H1 (cell line): Measurements from ENCODE around the gene DAPL1. TPM values are rescaled to one million over a fixed set of nuclear protein-coding genes. Genes with fewer than 3 reads are reported as not detected.

Experiments
- CTCF ChIA-PET: fragments of 300-600 bp; sonication (Branson Sonifier 250); formaldehyde crosslinking; loops from one replicate; lab custom pipeline; 2021; ENCODE audit not compliant: partially characterized antibody; lab: Charles Lee
- POLR2A ChIA-PET: fragments of 300-600 bp; sonication (Branson Sonifier 250); formaldehyde crosslinking; loops from one replicate; lab custom pipeline; 2021; ENCODE audit warnings: inconsistent platforms; ENCODE audit not compliant: partially characterized antibody; lab: Charles Lee
- DNase-seq, 2 experiments: peaks; one replicate each; pipeline versions ENCODE4 v3.0.0 to v3.0.0-alpha.2; 2010 to 2022; ENCODE audit warnings: low spot score in 2 of 2, low read depth in 1 of 2, mixed read lengths in 1 of 2
- FAIRE-seq: peaks from 2 replicates; lab custom pipeline; 2011; peaks lifted over from hg19 to GRCh38; lab: Jason Lieb, UNC
- H2AFZ ChIP-seq: 2 replicates; pipeline ENCODE4 v1.8.1; 2012; ENCODE audit warnings: low read length, inconsistent platforms
- H2AK5ac ChIP-seq: 2 replicates; pipeline ENCODE4 v1.6.1; 2013; ENCODE audit warnings: low read depth, low read length
- H2BK120ac ChIP-seq: replicated peaks from 2 replicates; pipeline ENCODE3; 2013; ENCODE audit warnings: low read depth, low read length, inconsistent platforms
- H2BK12ac ChIP-seq: 2 replicates; pipeline ENCODE4 v1.6.1; 2013; ENCODE audit warnings: low read depth, low read length
- H2BK15ac ChIP-seq: 2 replicates; pipeline ENCODE4 v1.6.1; 2013; ENCODE audit warnings: low read length
- H2BK20ac ChIP-seq: 2 replicates; pipeline ENCODE4 v1.6.1; 2013; ENCODE audit warnings: low read length
- H2BK5ac ChIP-seq: 2 replicates; pipeline ENCODE4 v1.6.1; 2013; ENCODE audit warnings: low read depth, low read length
- H3K14ac ChIP-seq: 2 replicates; pipeline ENCODE4 v1.6.1; 2013; ENCODE audit warnings: inconsistent platforms; ENCODE audit not compliant: insufficient read length
- H3K18ac ChIP-seq: 2 replicates; pipeline ENCODE4 v1.6.1; 2013; ENCODE audit warnings: low read length; ENCODE audit errors: extremely low read depth
- H3K23ac ChIP-seq: 2 replicates; pipeline ENCODE4 v1.6.1; 2013; ENCODE audit warnings: inconsistent platforms; ENCODE audit not compliant: insufficient read length
- H3K23me2 ChIP-seq: 2 replicates; pipeline ENCODE4 v1.6.1; 2013; ENCODE audit warnings: low read depth, low read length
- H3K27ac ChIP-seq: 2 replicates; pipeline ENCODE4 v1.6.1; 2011; ENCODE audit warnings: low read depth, low read length, inconsistent platforms
- H3K27me3 ChIP-seq, 4 experiments: replicated peaks in 1 of 4; 1 replicate in 1 of 4; 2 replicates in 3 of 4; pipeline versions ENCODE4 v1.6.1 to v1.8.1; 2011 to 2013; ENCODE audit warnings: low read length in 3 of 4, mild to moderate bottlenecking in 3 of 4, inconsistent platforms in 2 of 4, mixed read lengths in 2 of 4, moderate library complexity in 1 of 4; ENCODE audit not compliant: control insufficient read depth in 3 of 4, insufficient read depth in 3 of 4; ENCODE audit errors: extremely low read depth in 1 of 4
- H3K36me3 ChIP-seq, 4 experiments: 2 replicates each; pipeline versions ENCODE4 v1.6.1 to v1.8.1; 2011 to 2013; ENCODE audit warnings: mild to moderate bottlenecking in 4 of 4, low read length in 3 of 4, moderate library complexity in 2 of 4, control low read depth in 1 of 4, inconsistent platforms in 1 of 4; ENCODE audit not compliant: insufficient read depth in 4 of 4, control insufficient read depth in 2 of 4
- H3K4ac ChIP-seq: replicated peaks from 2 replicates; pipeline ENCODE3; 2013; ENCODE audit warnings: low read length, low read depth, mixed read lengths, inconsistent platforms; ENCODE audit not compliant: insufficient read length
- H3K4me1 ChIP-seq, 4 experiments: replicated peaks in 1 of 4; 1 replicate in 1 of 4; 2 replicates in 3 of 4; pipeline versions ENCODE4 v1.6.1 to v1.8.1; 2011 to 2013; ENCODE audit warnings: low read length in 3 of 4, inconsistent platforms in 2 of 4, mixed read lengths in 1 of 4; ENCODE audit not compliant: insufficient read depth in 4 of 4, control insufficient read depth in 3 of 4
- H3K4me2 ChIP-seq, 2 experiments: 2 replicates each; pipeline versions ENCODE4 v1.6.1 to v1.8.1; 2011 to 2013; ENCODE audit warnings: low read depth in 2 of 2, low read length in 2 of 2, control low read depth in 1 of 2, inconsistent platforms in 1 of 2, mild to moderate bottlenecking in 1 of 2; ENCODE audit not compliant: insufficient read depth in 1 of 2
- H3K4me3 ChIP-seq, 4 experiments: fragments of 200-600, 300-600 bp in 1 of 4; sonication (generic), shearing (Covaris generic), sonication (Bioruptor Twin) in 1 of 4; 2 replicates each; pipeline versions ENCODE4 v1.5.1 to v1.8.1; 2011 to 2016; ENCODE audit warnings: low read length in 4 of 4, low read depth in 3 of 4, control low read depth in 2 of 4, inconsistent platforms in 2 of 4, mild to moderate bottlenecking in 2 of 4, mixed read lengths in 1 of 4, moderate library complexity in 1 of 4; ENCODE audit not compliant: insufficient read depth in 2 of 4; ENCODE audit errors: extremely low read depth in 1 of 4
- H3K56ac ChIP-seq: replicated peaks from 2 replicates; pipeline ENCODE3; 2013; ENCODE audit warnings: low read depth, mild to moderate bottlenecking, mixed read lengths, low read length, inconsistent platforms; ENCODE audit not compliant: insufficient read length
- H3K79me1 ChIP-seq: 2 replicates; pipeline ENCODE4 v1.6.1; 2013; ENCODE audit warnings: low read depth, low read length, control low read depth
- H3K79me2 ChIP-seq, 2 experiments: 2 replicates each; pipeline versions ENCODE4 v1.6.1 to v1.8.1; 2012 to 2013; ENCODE audit warnings: low read length in 2 of 2, mild to moderate bottlenecking in 2 of 2, inconsistent platforms in 1 of 2; ENCODE audit not compliant: insufficient read depth in 2 of 2, control insufficient read depth in 1 of 2
- H3K9ac ChIP-seq, 4 experiments: replicated peaks in 1 of 4; 1 replicate in 1 of 4; 2 replicates in 3 of 4; pipeline versions ENCODE4 v1.6.1 to v1.8.1; 2011 to 2013; ENCODE audit warnings: low read depth in 3 of 4, low read length in 3 of 4, control low read depth in 2 of 4, mild to moderate bottlenecking in 2 of 4, moderate library complexity in 2 of 4, inconsistent platforms in 1 of 4; ENCODE audit errors: extremely low read depth in 1 of 4
- H3K9me3 ChIP-seq, 2 experiments: 2 replicates each; pipeline versions ENCODE4 v1.6.1 to v1.8.1; 2012 to 2013; ENCODE audit warnings: mild to moderate bottlenecking in 2 of 2, moderate library complexity in 2 of 2, control low read depth in 1 of 2, inconsistent platforms in 1 of 2, low read depth in 1 of 2, low read length in 1 of 2, mixed read lengths in 1 of 2; ENCODE audit not compliant: insufficient read depth in 2 of 2
- H4K20me1 ChIP-seq, 2 experiments: replicated peaks in 1 of 2; 2 replicates each; pipeline versions ENCODE3 to v1.8.1; 2011 to 2013; ENCODE audit warnings: inconsistent platforms in 2 of 2, low read length in 2 of 2, mild to moderate bottlenecking in 1 of 2; ENCODE audit not compliant: insufficient read depth in 2 of 2, control insufficient read depth in 1 of 2
- H4K5ac ChIP-seq: 2 replicates; pipeline ENCODE4 v1.6.1; 2013; ENCODE audit warnings: low read length, low read depth, mixed read lengths, inconsistent platforms; ENCODE audit not compliant: insufficient read length
- H4K8ac ChIP-seq: 2 replicates; pipeline ENCODE4 v1.8.0; 2013; ENCODE audit warnings: mild to moderate bottlenecking, moderate library complexity, low read length, inconsistent platforms; ENCODE audit not compliant: insufficient read depth; ENCODE audit errors: extremely low read depth
- H4K91ac ChIP-seq: replicated peaks from 2 replicates; pipeline ENCODE3; 2013; ENCODE audit warnings: low read length, mixed read lengths, inconsistent platforms; ENCODE audit not compliant: insufficient read length
- BRCA1 ChIP-seq: IDR thresholded peaks from 2 replicates; pipeline ENCODE4 v1.6.1; 2012; ENCODE audit warnings: low read depth, low read length, improper control_type of control experiment
- POLR2AphosphoS5 ChIP-seq: IDR thresholded peaks from 2 replicates; pipeline ENCODE4 v1.6.1; 2011; ENCODE audit warnings: low read depth, low read length
- RAD21 ChIP-seq, 2 experiments: IDR thresholded peaks in 1 of 2; conservative IDR thresholded peaks in 1 of 2; 2 replicates each; pipeline ENCODE4 v1.6.1; 2011; ENCODE audit warnings: low read depth in 2 of 2, low read length in 2 of 2, improper control_type of control experiment in 1 of 2, inconsistent platforms in 1 of 2, mild to moderate bottlenecking in 1 of 2, moderate library complexity in 1 of 2
- SAP30 ChIP-seq: fragments of 300-600 bp; sonication (generic); IDR thresholded peaks from 2 replicates; pipeline ENCODE4 v1.7.1; 2012; ENCODE audit warnings: low read length, moderate library complexity, mild to moderate bottlenecking, inconsistent platforms; ENCODE audit not compliant: insufficient read depth, insufficient replicate concordance
- SP2 ChIP-seq: IDR thresholded peaks from 2 replicates; pipeline ENCODE4 v1.6.1; 2012; ENCODE audit warnings: mild to moderate bottlenecking, low read length, inconsistent platforms
- WGBS, 2 experiments: shearing (Covaris generic) in 1 of 2; methylation state at CpG; one replicate each; pipeline versions ENCODE4 v1.1.6 to v1.1.7; 2013 to 2015; ENCODE audit warnings: low lambda C conversion rate in 2 of 2, mixed read lengths in 2 of 2, inconsistent platforms in 1 of 2, low coverage in 1 of 2, missing lambda C conversion rate in 1 of 2; ENCODE audit not compliant: insufficient replicate concordance in 2 of 2, insufficient coverage in 1 of 2, insufficient read length in 1 of 2; ENCODE audit errors: extremely low coverage in 1 of 2, missing lambda C conversion rate in 1 of 2; 5-methylcytosine and 5-hydroxymethylcytosine counted together
- polyA plus RNA-seq, 7 experiments: library from polyadenylated mRNA; depleted of rRNA in 3 of 7; stranded (reverse) in 5 of 7; unstranded in 2 of 7; fragments of >200 nt in 5 of 7; fragments of 200-250 nt in 2 of 7; gene quantifications; 1 replicate in 5 of 7; 2 replicates in 1 of 7; 4 replicates in 1 of 7; pipeline versions ENCODE4 v1.2.1 to v1.2.3, GENCODE V29; 2011 to 2013; ENCODE audit warnings: missing spikeins in 2 of 7, mixed read lengths in 2 of 7
- total RNA-seq: library from RNA; stranded (reverse); fragmentation: NEBNext Ultra II Directional; extraction: Animal tissue kit (Norgen Biotek cat#: 25700); gene quantifications from 2 replicates; pipeline ENCODE4 v1.2.1, GENCODE V29; 2021
- TF ChIP-seq, protein P1 (sequence below): IDR thresholded peaks from 2 replicates; pipeline ENCODE4 v1.6.1; 2012; ENCODE audit warnings: low read length, inconsistent platforms
- TF ChIP-seq, protein P2 (sequence below), 3 experiments: IDR thresholded peaks; 1 replicate in 2 of 3; 2 replicates in 1 of 3; pipeline versions ENCODE4 v1.5.1 to v1.6.1; 2011; ENCODE audit warnings: low read length in 3 of 3, mild to moderate bottlenecking in 3 of 3, inconsistent platforms in 2 of 3, low read depth in 1 of 3, moderate library complexity in 1 of 3; ENCODE audit not compliant: insufficient read depth in 1 of 3; ENCODE audit errors: control extremely low read depth in 1 of 3

Gene DAPL1
- total and polyA plus RNA-seq, 2 of the 8 experiments (the other 6 are each of a cell fraction or from before 2014, with no cell fraction given) = not detected

DNA sequence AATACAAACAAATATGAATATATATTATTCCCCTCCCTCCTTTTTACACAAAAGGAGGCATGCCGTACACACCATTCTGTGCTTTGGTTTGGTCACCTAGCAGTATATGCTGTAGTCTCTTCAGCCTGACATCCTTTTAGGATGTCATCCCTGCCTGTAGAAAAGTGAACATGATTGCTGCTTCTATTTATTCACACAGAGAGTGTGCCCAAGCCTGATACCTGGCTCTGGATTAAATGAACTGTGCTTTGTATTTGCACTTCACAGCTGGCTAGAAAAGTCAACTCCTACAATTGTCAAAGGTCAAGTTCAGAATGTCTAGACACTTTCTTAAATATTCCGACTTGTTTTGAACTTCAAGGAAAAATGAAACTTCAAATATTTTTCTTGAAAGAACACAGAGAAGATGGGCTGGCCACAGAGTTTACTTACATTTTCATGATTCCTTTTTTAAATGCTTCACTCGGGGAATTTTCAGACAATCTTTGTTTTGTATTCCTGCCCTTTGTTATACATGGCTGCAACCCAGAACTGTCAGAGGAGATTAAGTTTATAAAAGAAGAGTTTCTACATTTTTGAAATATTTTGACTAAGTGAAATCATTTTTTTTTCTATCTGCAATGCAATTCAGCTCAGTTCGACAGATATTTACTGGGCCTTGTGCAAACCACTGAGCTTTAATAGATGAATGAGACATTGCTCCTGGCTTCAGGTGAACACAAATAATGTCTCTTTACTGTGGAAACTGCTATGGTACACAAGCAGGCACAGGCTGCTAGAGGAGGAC, 33.5 kb downstream of the DAPL1 start:
- Histone ChIP-seq H4K8ac (no peak overlapping the region), H3K23ac (no peak overlapping the region), H3K18ac (no peak overlapping the region), H3K27ac (no peak overlapping the region), H2BK12ac (no peak overlapping the region), H4K20me1 (no peaks in the 10 kb centered on the region), H2BK120ac (no peak overlapping the region), H4K91ac (no peak overlapping the region), H3K27me3 (no peaks in the 10 kb centered on the region), H3K9me3 (no peaks in the 10 kb centered on the region), H3K79me1 (no peaks in the 10 kb centered on the region), H4K5ac (no peak overlapping the region), H3K4me2 (no peak overlapping the region), H3K4me1 (no peaks in the 10 kb centered on the region), H3K4me3 (no peak overlapping the region), H2AFZ (no peak overlapping the region), H3K14ac (no peak overlapping the region), H3K23me2 (no peaks in the 10 kb centered on the region), H2AK5ac (no peak overlapping the region), H3K79me2 (no peaks in the 10 kb centered on the region), H3K36me3 (no peaks in the 10 kb centered on the region), H2BK15ac (no peak overlapping the region), H3K4ac (no peak overlapping the region), H3K9ac (no peak overlapping the region), H2BK20ac (no peak overlapping the region), H2BK5ac (no peak overlapping the region), H3K56ac (no peak overlapping the region)
- 85% methylated on average over 4 of the region's 4 CpGs; no CpG with 5 or more reads in 1 of the 2 experiments for WGBS, 2 experiments
- ChIA-PET POLR2A (no interaction called here), CTCF (interaction anchor here (1.1 to 1.8 kb wide), 2 partner anchors 73 to 74 kb away, joined by 3 to 5 read pairs; no protein-coding TSS in a partner anchor)
- DNase-seq (no peak), FAIRE-seq (no peak)
- TF ChIP-seq RAD21 (IDR thresholded peaks at IDR 0.05 in 1 of 2, conservative IDR thresholded peaks at IDR 0.05 in 1 of 2; ENCODE audit: low read depth in 2 of 2, low read length in 2 of 2) = no peak
- TF ChIP-seq SAP30 = no peak
- no peak for TF ChIP-seq BRCA1
- TF ChIP-seq, protein P1, sequence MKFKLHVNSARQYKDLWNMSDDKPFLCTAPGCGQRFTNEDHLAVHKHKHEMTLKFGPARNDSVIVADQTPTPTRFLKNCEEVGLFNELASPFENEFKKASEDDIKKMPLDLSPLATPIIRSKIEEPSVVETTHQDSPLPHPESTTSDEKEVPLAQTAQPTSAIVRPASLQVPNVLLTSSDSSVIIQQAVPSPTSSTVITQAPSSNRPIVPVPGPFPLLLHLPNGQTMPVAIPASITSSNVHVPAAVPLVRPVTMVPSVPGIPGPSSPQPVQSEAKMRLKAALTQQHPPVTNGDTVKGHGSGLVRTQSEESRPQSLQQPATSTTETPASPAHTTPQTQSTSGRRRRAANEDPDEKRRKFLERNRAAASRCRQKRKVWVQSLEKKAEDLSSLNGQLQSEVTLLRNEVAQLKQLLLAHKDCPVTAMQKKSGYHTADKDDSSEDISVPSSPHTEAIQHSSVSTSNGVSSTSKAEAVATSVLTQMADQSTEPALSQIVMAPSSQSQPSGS = no peak
- TF ChIP-seq SP2 = no peak
- TF ChIP-seq POLR2AphosphoS5 = no peak
- TF ChIP-seq, protein P2, sequence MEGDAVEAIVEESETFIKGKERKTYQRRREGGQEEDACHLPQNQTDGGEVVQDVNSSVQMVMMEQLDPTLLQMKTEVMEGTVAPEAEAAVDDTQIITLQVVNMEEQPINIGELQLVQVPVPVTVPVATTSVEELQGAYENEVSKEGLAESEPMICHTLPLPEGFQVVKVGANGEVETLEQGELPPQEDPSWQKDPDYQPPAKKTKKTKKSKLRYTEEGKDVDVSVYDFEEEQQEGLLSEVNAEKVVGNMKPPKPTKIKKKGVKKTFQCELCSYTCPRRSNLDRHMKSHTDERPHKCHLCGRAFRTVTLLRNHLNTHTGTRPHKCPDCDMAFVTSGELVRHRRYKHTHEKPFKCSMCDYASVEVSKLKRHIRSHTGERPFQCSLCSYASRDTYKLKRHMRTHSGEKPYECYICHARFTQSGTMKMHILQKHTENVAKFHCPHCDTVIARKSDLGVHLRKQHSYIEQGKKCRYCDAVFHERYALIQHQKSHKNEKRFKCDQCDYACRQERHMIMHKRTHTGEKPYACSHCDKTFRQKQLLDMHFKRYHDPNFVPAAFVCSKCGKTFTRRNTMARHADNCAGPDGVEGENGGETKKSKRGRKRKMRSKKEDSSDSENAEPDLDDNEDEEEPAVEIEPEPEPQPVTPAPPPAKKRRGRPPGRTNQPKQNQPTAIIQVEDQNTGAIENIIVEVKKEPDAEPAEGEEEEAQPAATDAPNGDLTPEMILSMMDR (IDR thresholded peaks at IDR 0.05; ENCODE audit: control extremely low read depth in 1 of 3, insufficient read depth in 1 of 3, low read depth in 1 of 3, low read length in 3 of 3) = no peak
